DMS153 (cell line): ENCODE results near the gene AP2A1.

Experiments
- DNase-seq: peaks from one replicate; lab custom pipeline; 2025; lab: John Stamatoyannopoulos, UW

The AP2A1 gene

DNA sequence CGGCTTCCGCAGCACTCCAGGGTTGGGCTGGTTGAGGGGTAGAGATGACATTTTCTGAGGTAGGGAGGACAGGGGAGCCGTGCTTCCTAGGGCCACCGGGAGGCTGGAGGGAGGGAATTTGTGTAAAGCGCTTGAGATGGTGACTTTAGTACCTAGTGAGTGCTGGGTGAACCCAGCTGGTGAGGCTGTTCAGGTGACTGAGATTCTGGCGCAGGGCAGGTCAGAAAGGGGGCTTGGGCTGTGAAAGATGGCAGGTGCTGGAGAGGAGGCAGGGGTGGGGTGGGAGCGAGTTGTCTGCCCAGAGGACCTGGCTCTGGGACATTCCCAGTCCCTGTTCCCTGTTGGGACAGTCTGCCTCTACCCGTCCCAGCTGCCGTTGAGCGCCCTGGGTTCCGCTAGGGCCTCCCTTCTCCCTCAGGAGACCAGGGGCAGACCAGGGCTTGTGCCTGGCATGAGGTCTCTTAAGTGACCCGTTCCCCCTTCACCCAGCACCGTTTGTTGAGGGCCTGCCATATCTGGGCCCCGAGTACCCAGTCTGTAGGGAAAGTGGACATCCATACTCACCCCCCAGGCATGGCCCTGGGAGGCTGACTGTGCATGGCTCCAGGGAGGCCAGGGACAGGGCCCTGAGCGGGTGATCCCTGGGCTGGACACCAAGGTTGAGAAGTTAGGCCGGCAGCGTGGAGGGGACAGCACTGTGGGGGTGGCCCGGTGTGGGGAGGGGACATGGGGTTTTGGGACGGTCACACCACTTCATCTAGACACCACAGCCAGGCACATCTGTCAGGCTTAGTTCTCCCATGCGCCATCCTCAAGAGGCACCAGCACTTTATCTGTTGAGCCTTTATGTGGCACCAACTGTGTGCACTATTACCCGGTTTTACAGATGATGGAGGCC lies 89.1 kb downstream of the AP2A1 start:
- no peak for DNase-seq

GRCh38 chr19:49856574-49857021 lies 89.8 kb downstream of the AP2A1 start:
- no peak for DNase-seq
